HG03175 (cell line): Measurements from ENCODE around the gene CALHM2.

Source experiments
- ATAC-seq: cut with Tn5 transposase; IDR thresholded peaks from one replicate; pipeline ENCODE4 v1.9.1; 2021; ENCODE audit warnings: mild to moderate bottlenecking, moderate library complexity; ENCODE audit not compliant: unreplicated experiment

Gene CALHM2

DNA sequence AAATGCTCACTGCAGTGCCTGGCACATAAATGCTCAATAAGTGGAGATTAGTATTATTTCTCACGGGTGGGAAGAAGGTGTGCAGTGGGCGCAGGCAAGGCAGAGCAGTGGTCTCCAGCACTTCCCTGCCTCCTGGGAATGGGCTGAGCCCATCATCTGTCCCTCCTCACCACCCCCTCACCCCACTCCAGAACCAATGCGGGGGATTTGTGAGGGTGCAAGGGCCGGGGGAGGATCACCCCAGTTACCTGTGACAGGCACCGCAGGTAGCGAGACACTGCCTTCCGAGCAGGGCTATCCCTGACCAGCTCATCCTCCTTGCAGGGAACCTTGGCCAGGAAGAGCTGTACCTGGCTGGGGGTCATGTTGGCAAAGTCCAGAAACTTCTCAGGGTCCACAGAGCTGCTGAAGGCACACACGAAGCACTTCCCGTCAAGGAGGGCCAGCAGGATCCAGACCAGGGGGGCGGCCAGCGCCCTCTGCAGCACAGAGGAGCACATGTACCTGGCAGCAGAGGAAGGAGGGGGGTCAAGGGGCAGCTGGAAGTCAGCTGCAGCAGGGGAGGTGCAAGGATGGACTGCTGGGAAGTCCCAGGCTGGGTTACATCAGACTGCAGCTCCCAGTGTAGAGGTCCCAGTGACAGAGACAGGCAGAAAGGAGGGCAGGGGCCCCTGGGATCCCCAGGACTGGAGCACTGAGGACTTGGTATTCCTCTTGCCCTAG lies 24.0 kb upstream of the CALHM2 start:
- no peak for ATAC-seq

DNA sequence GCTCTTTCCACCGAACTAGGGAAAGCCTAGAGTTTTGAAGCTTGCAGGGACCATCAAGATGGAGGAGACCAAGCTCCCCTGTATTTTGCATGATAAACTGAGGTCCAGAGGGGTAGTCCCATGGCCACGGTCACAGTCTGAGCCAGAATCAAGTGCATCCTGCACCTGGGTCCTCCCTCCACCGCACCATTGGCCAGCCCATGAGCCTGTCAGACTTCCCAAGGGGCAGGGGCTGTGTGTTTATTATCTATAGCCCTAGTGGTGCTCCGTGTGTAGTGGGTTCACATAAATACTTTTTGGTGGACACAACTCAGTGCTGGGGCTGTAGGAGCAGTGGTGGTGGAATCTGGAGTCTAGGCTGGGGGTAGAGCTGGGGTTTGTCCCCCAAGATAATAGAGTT lies 23.3 kb upstream of the CALHM2 start:
- ATAC-seq: no peak

DNA sequence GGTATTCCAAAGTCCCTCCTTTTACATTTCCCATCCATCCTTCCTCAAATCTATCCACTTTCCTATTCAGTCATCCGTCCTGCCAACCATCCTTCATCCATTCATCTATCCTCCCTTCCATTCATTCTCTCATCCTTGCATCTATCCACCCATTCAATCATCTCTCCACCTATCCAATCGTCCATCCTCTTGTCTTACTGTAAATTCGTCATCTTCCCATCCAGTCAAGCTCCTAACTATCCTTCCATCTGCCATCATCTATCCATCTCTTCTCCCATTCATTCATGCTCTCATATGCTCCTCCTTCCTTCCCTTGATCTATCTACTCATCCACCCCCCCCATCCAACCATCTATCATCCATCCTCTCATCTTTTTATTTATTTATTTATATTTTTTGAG lies 21.9 kb upstream of the CALHM2 start:
- no peak for ATAC-seq

DNA sequence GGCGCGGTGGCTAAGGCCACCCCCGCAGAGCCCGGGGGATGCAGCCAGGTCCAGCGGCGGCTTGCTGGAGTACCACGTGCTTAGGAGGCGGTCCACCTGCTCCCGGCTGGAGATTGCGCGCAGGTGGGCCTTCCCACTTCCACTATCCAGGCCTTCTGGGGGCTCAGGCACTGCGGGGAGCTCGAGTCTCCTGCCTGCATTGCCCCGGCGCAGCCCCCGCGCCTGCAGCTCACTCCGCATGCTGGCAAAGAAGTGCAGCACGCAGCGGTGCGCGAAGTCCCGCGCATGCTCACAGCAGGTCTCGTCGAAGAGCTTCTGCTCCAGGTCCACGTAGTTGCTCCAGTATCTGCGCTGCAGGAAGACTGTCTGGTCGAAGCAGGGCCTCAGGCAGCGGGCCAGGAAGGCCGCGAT lies 21.1 kb upstream of the CALHM2 start:
- no peak for ATAC-seq

DNA sequence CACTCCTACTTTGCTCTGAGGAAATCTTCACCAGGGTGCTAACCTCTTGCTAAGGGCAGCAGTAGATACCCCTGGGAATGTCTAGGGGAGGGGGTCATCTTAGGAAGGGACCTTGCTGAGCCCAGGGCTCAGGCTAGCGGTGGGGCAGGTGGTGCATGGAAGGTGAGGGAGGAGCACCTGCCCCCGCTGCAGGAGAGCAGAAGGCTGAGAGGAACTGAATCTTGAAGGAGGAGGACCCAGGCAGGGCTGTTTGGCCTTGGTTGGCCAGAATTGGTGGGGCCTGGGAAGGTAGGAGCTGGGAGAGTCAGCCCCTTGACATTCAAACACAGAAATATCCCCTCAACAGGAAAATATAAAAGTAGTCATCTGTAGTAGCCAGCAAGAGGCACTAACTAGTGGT lies 19.8 kb upstream of the CALHM2 start:
- ATAC-seq: peak; percentile 24

DNA sequence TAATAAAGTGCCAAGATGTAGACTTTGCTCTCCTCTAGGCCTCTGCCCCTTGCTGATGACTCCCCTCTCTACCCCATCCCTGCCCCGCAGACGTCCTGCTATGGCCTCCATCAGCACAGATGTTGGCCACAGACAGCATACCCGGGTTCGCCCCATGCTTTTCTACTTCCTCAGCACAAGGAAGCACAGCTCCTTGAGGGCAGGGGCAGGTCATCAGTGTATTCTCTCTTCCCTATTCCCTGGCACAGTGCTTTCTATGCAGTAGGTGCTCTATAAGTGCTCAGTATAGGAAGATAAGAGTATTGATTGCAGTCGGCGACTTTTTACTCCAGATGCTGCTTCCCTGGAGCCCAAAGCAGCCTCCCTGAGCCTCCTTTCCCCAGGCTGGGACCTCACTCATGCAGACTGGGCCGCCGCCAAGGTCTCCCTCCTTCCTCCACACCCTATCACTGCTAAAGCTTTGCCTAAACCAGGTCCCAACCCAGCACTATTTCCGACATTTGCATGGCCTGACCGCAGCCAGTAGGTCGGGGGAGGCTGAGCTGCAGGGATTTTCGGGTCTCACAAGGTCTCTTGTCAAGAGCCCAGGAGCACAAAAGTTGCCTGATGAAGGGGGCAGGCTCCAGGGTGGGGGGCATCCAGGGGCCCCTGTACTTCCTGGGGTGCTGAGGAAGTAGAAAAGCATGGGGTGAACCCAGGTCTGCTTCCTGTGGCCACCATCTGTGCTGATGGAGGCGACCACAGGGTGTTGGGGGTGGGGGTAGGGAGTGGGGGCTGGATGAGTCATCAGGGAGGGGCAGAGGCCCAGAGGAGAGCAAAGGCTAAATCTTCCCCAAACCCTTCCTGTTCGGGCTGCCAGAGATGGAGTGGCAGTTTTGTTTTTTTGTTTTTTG lies 18.8 kb upstream of the CALHM2 start:
- ATAC-seq: peak; percentile 68

DNA sequence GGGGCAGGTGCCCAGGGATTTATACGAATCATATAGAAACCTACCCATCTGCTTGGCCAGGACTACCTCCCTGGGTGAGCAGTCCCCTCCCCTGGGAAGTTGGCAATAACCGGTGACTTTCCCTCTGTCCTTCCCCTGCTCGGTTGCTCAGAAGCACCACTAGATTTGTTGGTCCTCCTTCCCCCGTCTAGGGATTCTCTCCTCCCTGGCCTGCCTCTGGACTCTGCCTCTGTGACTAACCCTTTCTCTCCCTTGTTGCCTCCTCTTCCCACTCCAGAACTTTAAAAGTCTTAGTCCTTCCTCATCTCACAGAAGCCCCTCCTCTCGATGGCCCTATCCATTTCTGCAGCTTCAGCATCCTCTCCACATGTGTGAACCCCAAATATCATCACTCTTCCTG lies 17.0 kb upstream of the CALHM2 start:
- ATAC-seq: no peak

DNA sequence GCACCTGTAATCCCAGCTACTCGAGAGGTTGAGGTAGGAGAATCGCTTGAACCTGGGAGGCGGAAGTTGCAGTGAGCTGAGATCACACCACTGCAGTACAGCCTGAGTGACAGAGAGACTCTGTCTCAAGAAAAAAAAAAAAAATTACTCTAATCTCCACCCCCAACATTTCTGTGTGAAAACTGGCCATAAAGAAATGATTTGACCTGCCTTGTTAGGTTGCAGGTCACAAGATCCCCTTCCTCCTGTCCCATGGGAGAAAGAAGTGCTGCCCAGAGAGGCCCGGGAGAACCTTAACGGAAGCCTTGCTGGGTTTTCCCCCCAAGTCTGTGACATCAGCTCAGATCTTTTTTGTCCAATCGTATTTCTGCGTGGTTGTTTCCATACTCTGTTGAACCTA lies 15.2 kb upstream of the CALHM2 start:
- ATAC-seq: peak; percentile 29

DNA sequence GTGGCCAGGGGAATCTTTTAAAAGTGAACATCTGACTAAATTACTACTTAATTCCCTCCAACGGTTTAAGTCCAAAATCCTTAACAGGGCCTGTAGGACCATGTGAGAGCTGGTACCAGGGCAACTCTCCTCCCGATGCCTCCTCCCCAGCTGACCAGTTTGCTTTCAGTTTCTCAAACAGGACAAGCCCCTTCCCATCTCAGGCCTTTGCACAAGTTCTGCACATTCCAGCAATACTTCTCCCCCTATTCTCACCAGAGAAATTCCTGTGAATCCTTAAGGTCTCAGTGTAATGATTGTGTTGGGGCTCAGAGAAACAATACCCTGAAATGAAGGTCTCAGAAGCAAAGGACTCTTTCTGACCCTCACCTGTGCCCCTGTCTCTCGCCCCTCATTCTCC lies 14.6 kb upstream of the CALHM2 start:
- ATAC-seq: no peak

DNA sequence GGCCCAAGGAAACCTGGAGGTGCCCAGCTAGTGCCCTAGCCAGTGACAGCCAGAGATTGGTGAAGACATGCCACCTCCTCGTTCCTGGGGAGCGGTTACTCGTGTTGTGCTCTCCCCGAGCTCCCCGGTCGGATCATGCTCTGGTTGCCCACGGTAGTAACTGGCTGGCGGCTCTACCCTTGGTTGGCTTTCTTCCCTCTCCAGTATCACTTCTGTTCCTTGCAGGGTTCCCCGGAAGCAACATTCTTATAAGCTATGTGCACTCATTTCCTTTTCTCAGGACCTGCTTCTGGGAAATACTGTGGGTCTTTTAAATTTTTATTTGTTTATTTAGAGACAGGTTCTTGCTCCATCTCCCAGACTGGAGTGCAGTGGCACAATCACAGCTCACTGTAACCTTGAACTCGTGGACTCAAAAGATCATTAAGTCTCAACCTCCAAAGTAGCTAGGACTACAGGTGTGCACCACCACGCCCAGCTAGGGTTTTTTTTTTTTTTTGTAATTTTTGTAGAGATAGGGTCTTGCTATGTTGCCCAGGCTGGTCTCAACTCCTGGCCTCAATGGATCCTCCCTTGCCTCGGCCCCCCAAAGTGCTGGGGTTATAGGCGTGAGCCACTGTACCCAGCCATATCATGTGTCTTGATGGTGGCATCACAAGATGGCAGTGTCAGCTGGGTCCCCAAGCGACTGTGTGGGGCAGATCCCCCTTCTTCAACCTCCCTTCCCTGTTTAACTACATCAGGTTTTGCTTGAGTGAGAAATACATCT lies 13.4 kb upstream of the CALHM2 start:
- ATAC-seq: no peak

DNA sequence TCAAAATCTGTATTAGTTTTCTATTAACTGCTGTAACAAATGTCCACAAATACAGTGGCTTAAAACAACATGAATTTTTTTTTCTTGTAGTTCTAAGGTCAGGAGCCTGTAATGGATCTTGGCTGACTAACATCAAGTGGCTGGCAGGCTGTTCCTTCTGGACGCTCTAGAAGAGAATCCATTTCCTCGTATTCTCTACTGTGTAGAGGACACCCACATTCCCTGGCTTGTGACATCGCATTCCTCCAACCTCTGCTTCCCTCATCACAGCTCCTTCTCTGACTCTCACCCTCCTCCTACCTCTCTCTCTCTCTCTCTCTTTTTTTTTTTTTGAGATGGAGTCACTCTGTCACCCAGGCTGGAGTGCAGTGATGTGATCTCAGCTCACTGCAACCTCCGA lies 11.3 kb upstream of the CALHM2 start:
- no peak for ATAC-seq

DNA sequence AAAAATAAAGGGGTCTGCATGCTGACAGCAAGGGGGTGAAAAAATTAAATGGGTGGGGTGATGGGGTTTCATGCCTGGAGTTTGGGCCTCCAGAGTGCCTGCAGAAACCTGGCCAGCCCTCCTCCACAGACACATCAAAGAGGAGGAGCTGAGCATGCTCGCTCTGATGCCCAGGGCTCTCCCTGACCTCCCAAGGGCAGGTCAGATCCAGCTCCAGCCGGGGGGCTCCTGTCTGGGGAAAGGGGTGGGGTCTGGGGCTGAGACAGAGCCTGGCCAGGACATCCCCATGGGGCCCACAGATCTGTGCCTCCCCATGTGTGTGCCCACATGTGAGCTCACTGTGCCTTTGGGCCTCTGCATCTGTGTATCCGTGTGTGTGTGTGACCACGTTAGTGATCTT lies 7.4 kb upstream of the CALHM2 start:
- ATAC-seq: no peak

DNA sequence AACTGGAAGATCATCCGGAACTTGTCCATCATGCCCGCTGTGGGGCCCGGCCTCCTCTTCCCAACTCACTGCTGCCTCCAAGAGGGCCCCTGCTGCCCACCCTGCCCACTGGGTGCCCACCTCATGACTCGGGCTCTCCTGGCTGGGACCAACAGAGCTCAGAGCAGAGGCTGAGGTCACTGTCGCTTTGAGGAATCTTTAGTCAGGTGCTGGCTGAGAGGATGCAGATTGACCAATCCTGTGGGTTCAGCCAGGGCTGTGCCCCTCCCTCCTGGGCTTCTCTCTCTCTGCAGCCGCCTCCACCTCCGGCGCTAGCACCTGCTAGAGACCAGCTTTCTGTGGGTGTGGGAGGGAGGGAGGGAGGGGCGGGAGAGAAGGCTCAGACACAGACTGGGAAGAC lies 6.5 kb upstream of the CALHM2 start, which contains the start of gene CALHM1:
CALHM1 (minus strand) TSS at position 181 of the 400 bp plus-strand sequence; CDS start at position 32, 149 bp downstream.
- ATAC-seq: peak; percentile 53

DNA sequence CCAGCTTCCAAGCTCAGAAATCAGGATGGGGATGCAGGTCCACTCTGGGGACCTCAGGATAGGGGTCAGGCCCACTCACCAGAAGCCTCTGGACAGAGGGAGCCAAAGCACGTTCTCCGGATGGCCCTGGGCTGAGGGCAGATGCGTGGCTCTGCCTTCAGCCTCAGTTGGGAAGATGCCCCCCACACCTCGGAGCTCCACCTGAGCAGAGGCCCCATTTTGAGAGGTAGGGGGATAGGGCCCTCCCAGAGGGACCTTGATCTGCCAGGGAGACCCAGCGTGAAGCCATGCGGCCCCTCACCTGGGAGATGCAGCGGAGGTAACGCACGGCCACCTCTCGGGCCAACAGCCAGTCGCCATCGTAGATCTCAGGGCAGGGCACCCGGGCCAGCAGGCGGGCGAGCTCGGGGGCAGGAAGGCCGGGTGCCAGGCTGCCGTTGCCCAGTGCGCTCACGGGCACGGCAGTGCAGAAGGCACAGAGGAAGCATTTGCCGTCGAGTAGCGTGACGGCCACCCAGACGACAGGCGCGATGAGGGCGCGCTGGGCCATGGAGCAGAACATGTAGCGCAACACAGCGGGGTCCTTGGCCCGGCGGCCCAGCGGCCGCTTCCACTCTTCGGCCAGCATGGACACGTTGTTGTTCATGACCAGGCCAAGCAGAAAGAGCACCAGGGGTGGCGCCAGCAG lies 5.9 kb upstream of the CALHM2 start:
- no peak for ATAC-seq

DNA sequence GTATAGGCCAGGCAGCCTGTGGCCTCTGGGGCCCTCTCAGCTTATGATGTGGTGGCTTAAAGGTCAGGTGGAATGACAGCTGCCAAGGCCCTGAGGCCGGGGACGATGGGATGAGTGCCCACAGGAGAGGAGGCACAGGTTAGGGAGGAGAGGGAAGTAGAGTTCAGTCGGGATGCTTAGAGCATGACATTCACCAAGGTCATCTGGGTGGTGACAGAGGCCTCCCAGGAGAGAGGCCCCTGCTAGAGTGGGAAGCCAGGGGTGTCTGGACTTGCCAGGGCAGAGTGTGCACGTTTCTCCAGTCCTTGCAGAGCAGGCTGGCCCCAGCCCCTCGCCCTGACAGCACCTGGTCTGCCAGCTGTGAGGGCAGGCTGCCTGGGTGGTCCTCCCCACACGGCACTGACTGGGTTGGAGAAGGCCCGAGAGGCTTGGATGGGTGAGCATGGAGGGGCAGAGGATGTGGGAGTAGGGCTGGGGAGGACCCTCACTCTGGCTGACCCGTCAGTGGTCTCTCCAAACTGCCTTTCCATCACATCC lies 5.1 kb upstream of the CALHM2 start:
- no peak for ATAC-seq

DNA sequence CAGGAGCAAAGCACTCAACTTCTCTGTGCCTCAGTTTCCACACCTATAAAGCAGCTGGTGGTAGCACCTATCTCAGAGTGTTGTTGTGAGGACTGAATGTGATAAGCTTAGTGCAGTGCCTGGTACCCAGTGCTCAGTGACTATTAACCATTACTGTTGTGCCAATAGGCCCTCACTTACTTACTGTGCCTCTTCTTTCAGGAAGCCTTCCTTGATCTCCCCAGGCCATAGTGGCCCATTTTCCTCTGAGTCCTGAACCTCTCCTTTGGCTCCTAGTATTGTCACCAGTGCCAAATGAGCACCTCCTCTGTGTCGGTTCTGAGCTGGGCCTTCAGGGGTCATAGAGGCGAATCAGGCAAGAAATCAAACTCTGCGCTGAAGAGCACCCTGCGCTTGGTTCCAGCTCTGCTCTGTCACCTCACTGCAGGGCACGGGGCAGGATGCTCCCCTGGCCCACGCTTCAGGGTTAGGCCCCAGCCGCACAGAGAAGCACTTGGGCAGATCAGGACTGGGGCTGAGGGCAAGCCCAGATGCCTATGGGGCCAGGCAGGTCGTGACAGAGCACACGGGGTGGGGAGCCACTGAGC lies 4.0 kb upstream of the CALHM2 start:
- ATAC-seq: no peak

DNA sequence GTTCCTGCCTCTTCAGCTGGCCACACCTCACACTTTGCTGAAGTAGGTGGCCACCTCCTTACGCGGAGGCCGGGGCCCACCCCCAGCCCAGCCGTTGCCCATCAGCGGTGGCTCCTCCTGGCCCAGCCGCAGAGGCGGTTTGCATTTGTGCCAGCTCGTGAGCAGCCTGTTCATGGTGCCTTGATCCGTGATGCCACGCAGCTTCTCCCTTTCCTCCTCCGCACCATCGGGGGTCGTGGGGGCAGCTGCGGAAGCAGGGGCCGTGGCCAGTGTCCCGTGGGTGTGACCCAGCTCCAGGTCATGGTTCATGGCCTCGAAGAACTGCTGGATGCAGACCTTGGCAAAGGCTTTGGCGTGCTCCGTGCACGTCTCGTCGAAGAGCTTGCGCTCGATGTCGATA lies 3.1 kb upstream of the CALHM2 start:
- no peak for ATAC-seq

DNA sequence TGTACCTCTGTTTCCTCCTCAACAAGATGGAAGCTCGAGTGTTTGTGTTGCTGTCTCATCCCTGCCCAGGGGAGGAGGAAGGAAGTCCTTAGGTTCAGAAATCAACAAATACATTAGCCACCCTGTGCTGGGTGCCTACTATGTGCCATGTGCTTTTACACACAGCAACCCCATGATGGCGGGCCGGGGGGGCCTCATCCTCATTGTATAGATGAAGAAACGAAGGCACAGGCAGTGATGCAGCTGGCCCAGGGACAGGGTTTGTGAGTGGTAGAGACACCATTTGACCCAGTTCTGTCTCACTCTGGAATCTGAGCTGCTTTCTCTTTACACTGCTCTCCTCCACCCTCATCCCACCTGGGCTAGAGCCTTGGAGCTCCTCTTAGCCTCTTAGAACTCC lies 1.9 kb upstream of the CALHM2 start:
- no peak for ATAC-seq

DNA sequence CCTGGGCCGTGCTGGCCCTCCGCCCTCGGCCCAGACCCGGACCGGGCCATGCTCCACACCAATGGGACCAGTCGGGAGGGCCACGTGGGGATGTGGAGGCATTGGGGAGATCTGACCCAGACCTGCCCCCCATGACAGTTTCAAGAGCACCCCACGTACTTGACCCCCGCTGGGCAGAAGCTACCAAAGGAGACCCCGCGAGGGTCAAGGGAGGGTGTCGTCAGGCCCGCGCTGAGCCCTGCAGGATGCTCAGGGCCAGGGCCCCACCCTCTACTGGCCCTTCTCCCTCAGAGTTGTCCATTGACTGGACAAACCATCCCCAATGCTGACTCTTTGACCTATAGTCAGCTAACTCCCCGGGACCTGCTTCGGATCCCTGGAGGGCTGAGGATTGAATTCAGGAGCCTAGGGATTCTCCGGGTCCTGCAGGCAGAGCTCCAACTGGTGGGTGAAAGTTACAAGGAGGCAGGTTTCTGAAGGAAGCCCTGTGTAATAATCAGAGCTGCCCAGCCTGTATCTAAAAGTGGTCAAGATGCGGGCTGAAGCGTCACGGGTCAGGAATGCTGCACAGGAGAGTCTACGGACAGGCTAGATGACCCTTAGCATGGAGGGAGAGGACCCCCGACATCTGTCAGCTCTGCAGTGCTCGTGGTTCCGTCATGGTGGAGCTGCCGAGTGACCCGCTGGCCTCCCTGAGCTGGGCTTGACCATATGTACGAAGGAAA lies 498 bp upstream of the CALHM2 start:
- ATAC-seq: no peak
